Left ventricle myocardium inferior (tissue), 1 donor: Measurements from ENCODE around the gene LRMDA. TPM values are rescaled to one million over a fixed set of nuclear protein-coding genes. Genes with fewer than 3 reads are reported as not detected.

Experiments
- DNase-seq: peaks from one replicate; pipeline ENCODE4 v3.0.0-alpha.2; 2020
- H3K27ac ChIP-seq: fragments of 200-600 bp; replicated peaks from 2 replicates; pipeline ENCODE4 v1.8.0; 2021
- H3K27me3 ChIP-seq: fragments of 200-600 bp; 2 replicates; pipeline ENCODE4 v1.8.0; 2021; ENCODE audit warnings: low read depth
- H3K36me3 ChIP-seq: fragments of 200-600 bp; 2 replicates; pipeline ENCODE4 v1.8.0; 2021
- H3K4me1 ChIP-seq: fragments of 200-600 bp; 2 replicates; pipeline ENCODE4 v1.8.0; 2021
- H3K4me3 ChIP-seq: fragments of 200-600 bp; 2 replicates; pipeline ENCODE4 v1.8.0; 2021; ENCODE audit warnings: mild to moderate bottlenecking, moderate library complexity
- H3K9me3 ChIP-seq: fragments of 200-600 bp; replicated peaks from 2 replicates; pipeline ENCODE4 v1.8.0; 2021
- intact Hi-C: fragments of 100-400 bp; cut with micrococcal nuclease; formaldehyde crosslinking; loops from one replicate; pipeline ENCODE4 v1.11.0; 2022
- total RNA-seq: library from RNA; stranded (reverse); fragmentation: NEBNext Ultra II Directional; extraction: Animal tissue kit (Norgen Biotek cat#: 25700); gene quantifications from one replicate; pipeline ENCODE4 v1.2.1, GENCODE V29; 2021
- TF ChIP-seq, protein P1 (sequence below): fragments of 200-600 bp; IDR thresholded peaks from 2 replicates; pipeline ENCODE4 v1.8.0; 2021; ENCODE audit warnings: antibody characterized with exemption, mild to moderate bottlenecking, borderline replicate concordance
- donor health status: DM: no; HTN: yes; CAD: no; lungs with severe emphysema.

LRMDA gene
- total RNA-seq, 1 donor from 2014 or later: 18.7 TPM

DNA sequence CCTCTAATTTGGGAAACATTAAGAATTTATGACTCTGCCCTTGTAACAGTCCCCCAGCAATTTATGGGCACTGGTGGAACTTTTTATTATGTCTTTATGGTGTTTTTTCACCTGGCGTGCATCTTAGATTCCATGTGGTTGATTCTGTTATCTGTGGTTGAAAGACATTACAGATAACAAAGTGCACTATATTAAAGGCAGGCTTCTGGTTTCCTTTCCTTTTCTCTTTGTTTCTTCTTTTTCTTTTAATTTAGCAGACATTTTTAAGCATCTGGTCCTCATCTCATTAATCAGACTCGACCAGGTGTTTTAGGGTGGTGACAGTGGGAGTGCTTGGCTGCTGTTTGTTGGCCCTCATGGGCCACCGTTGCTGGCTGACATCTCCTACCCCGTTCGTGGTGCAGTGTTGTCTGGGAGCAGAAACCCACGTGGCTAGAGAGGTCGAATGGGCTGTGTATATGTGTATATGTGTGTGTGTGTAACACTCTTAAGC is 77.4 kb downstream of the LRMDA start:
- Histone ChIP-seq H3K4me1 (peaks cover 7% of the 10 kb centered on the region), H3K36me3 (no peaks in the 10 kb centered on the region), H3K4me3 (no peak overlapping the region), H3K9me3 (no peaks in the 10 kb centered on the region), H3K27me3 (no peaks in the 10 kb centered on the region), H3K27ac (no peak overlapping the region)
- TF ChIP-seq, protein P1, sequence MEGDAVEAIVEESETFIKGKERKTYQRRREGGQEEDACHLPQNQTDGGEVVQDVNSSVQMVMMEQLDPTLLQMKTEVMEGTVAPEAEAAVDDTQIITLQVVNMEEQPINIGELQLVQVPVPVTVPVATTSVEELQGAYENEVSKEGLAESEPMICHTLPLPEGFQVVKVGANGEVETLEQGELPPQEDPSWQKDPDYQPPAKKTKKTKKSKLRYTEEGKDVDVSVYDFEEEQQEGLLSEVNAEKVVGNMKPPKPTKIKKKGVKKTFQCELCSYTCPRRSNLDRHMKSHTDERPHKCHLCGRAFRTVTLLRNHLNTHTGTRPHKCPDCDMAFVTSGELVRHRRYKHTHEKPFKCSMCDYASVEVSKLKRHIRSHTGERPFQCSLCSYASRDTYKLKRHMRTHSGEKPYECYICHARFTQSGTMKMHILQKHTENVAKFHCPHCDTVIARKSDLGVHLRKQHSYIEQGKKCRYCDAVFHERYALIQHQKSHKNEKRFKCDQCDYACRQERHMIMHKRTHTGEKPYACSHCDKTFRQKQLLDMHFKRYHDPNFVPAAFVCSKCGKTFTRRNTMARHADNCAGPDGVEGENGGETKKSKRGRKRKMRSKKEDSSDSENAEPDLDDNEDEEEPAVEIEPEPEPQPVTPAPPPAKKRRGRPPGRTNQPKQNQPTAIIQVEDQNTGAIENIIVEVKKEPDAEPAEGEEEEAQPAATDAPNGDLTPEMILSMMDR: no peak
- intact Hi-C loops: no loop called here
- no peak for DNase-seq

DNA sequence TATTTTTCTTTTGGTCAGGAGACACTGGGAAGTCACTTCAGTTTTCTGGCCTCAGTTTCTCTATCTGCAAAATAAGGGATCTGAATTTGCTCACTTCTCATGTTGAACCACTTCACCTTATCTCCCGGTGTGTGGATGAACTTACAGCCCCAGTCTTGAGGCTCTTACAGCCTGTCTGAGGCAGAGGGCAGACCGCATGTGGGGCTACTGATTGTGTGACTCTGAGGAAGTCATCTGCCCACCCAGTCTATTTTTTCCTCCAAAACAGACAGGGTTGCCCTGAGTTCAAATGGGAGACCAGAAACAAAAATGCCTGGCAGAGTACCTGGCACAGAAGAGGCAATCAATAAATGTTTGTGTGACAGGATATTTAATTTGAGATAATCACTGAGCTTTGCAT is 78.3 kb downstream of the LRMDA start:
- no peaks in the 10 kb centered on the region for H3K9me3 ChIP-seq
- H3K4me1 ChIP-seq: peaks cover 7% of the 10 kb centered on the region
- H3K27me3 ChIP-seq: no peaks in the 10 kb centered on the region
- no peak for DNase-seq
- H3K36me3 ChIP-seq: no peaks in the 10 kb centered on the region
- no peak overlapping the region for H3K27ac ChIP-seq
- H3K4me3 ChIP-seq: no peak overlapping the region
- intact Hi-C loops: no loop called here
- TF ChIP-seq, protein P1: no peak

DNA sequence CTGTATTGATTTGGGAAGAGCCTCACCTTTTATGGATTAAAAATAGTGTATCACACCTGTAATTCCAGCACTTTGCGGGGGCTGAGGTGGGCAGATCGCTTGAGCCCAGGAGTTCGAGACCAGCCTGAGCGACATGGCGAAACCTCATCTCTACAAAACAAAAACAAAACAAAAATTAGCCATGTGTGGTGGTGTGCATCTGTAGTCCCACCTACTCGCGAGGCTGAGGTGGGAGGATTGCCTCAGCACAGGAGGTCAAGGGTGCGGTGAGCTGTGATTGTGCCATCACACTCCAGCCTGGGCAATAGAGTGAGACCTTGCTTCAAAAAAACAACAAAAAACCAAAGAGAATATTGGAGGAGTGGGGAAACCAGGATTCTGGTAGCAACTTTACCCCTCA is 79.6 kb downstream of the LRMDA start:
- TF ChIP-seq, protein P1: no peak
- Histone ChIP-seq H3K4me3 (no peak overlapping the region), H3K36me3 (no peaks in the 10 kb centered on the region), H3K27ac (no peak overlapping the region), H3K4me1 (peaks cover 7% of the 10 kb centered on the region), H3K27me3 (no peaks in the 10 kb centered on the region), H3K9me3 (no peaks in the 10 kb centered on the region)
- no peak for DNase-seq
- intact Hi-C loops: no loop called here

- no peaks in the 10 kb centered on the region for H3K27me3 ChIP-seq
- H3K4me1 ChIP-seq: peaks cover 7% of the 10 kb centered on the region
- H3K36me3 ChIP-seq: no peaks in the 10 kb centered on the region
- H3K4me3 ChIP-seq: no peak overlapping the region
- no peaks in the 10 kb centered on the region for H3K9me3 ChIP-seq
- intact Hi-C loops: no loop called here
- DNase-seq: no peak
- no peak overlapping the region for H3K27ac ChIP-seq
- TF ChIP-seq, protein P1: no peak
These were observed 80.9 kb downstream of the LRMDA start for GRCh38 chr10:75512203-75512933.

DNA sequence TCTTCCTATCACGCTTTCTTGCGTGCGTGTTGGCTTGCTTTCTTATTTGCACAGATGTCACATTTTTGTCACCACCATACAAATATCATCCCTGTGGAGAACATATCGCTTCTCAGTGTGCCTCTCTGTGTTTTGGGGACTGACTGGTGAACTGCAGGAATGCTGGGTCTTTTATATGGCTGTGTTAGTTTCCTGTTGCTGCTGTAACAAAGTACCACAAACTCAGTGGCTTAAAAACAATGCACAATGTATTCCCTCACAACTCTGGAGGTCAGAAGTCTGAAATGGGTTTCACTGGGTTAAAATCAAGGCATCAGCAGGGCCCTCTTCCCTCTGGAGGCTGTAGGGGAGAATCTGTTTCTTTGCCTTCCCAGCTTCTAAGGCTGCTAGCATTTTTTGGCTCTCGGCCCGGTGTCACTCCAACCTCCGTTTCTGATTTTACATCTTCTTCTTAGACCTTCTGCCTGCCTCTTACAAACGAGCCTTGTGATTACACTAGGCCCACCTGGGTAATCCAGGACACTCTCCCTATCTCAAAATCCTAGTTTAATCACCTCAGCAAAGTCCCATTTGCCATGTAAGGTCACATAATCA is 82.0 kb downstream of the LRMDA start:
- DNase-seq: no peak
- H3K27me3 ChIP-seq: no peaks in the 10 kb centered on the region
- H3K9me3 ChIP-seq: no peaks in the 10 kb centered on the region
- no peaks in the 10 kb centered on the region for H3K36me3 ChIP-seq
- peaks cover 3% of the 10 kb centered on the region for H3K4me1 ChIP-seq
- no peak overlapping the region for H3K4me3 ChIP-seq
- intact Hi-C loops: no loop called here
- TF ChIP-seq, protein P1: no peak
- no peak overlapping the region for H3K27ac ChIP-seq
